ENCODE measurements around the gene ZNF567.

- TF ChIP-seq EZH2 (IDR thresholded peaks at IDR 0.05; ENCODE audit: borderline replicate concordance, low read length) (no peak), CTCF (conservative IDR thresholded peaks at IDR 0.05 in 1 of 2, IDR thresholded peaks at IDR 0.05 in 1 of 2; ENCODE audit: extremely low read depth in 1 of 2, insufficient read depth in 1 of 2, low read depth in 1 of 2, low read length in 2 of 2) (no peak)
Observed at GRCh38 chr19:36707134-36707533, 19.7 kb downstream of the ZNF567 start.

Measured in mammary epithelial cell (primary cell).